H1 (cell line): ENCODE data around the gene SLC6A20. TPM values are rescaled to one million over a fixed set of nuclear protein-coding genes. Genes with fewer than 3 reads are reported as not detected.

Experiments
- CTCF ChIA-PET: fragments of 300-600 bp; sonication (Branson Sonifier 250); formaldehyde crosslinking; loops from one replicate; lab custom pipeline; 2021; ENCODE audit not compliant: partially characterized antibody; lab: Charles Lee
- POLR2A ChIA-PET: fragments of 300-600 bp; sonication (Branson Sonifier 250); formaldehyde crosslinking; loops from one replicate; lab custom pipeline; 2021; ENCODE audit warnings: inconsistent platforms; ENCODE audit not compliant: partially characterized antibody; lab: Charles Lee
- DNase-seq, 2 experiments: peaks; one replicate each; pipeline versions ENCODE4 v3.0.0 to v3.0.0-alpha.2; 2010 to 2022; ENCODE audit warnings: low spot score in 2 of 2, low read depth in 1 of 2, mixed read lengths in 1 of 2
- FAIRE-seq: peaks from 2 replicates; lab custom pipeline; 2011; peaks lifted over from hg19 to GRCh38; lab: Jason Lieb, UNC
- H2AFZ ChIP-seq: 2 replicates; pipeline ENCODE4 v1.8.1; 2012; ENCODE audit warnings: low read length, inconsistent platforms
- H2AK5ac ChIP-seq: 2 replicates; pipeline ENCODE4 v1.6.1; 2013; ENCODE audit warnings: low read depth, low read length
- H2BK120ac ChIP-seq: replicated peaks from 2 replicates; pipeline ENCODE3; 2013; ENCODE audit warnings: low read depth, low read length, inconsistent platforms
- H2BK12ac ChIP-seq: 2 replicates; pipeline ENCODE4 v1.6.1; 2013; ENCODE audit warnings: low read depth, low read length
- H2BK15ac ChIP-seq: 2 replicates; pipeline ENCODE4 v1.6.1; 2013; ENCODE audit warnings: low read length
- H2BK20ac ChIP-seq: 2 replicates; pipeline ENCODE4 v1.6.1; 2013; ENCODE audit warnings: low read length
- H2BK5ac ChIP-seq: 2 replicates; pipeline ENCODE4 v1.6.1; 2013; ENCODE audit warnings: low read depth, low read length
- H3K14ac ChIP-seq: 2 replicates; pipeline ENCODE4 v1.6.1; 2013; ENCODE audit warnings: inconsistent platforms; ENCODE audit not compliant: insufficient read length
- H3K18ac ChIP-seq: 2 replicates; pipeline ENCODE4 v1.6.1; 2013; ENCODE audit warnings: low read length; ENCODE audit errors: extremely low read depth
- H3K23ac ChIP-seq: 2 replicates; pipeline ENCODE4 v1.6.1; 2013; ENCODE audit warnings: inconsistent platforms; ENCODE audit not compliant: insufficient read length
- H3K23me2 ChIP-seq: 2 replicates; pipeline ENCODE4 v1.6.1; 2013; ENCODE audit warnings: low read depth, low read length
- H3K27ac ChIP-seq: 2 replicates; pipeline ENCODE4 v1.6.1; 2011; ENCODE audit warnings: low read depth, low read length, inconsistent platforms
- H3K27me3 ChIP-seq, 4 experiments: replicated peaks in 1 of 4; 1 replicate in 1 of 4; 2 replicates in 3 of 4; pipeline versions ENCODE4 v1.6.1 to v1.8.1; 2011 to 2013; ENCODE audit warnings: low read length in 3 of 4, mild to moderate bottlenecking in 3 of 4, inconsistent platforms in 2 of 4, mixed read lengths in 2 of 4, moderate library complexity in 1 of 4; ENCODE audit not compliant: control insufficient read depth in 3 of 4, insufficient read depth in 3 of 4; ENCODE audit errors: extremely low read depth in 1 of 4
- H3K36me3 ChIP-seq, 4 experiments: 2 replicates each; pipeline versions ENCODE4 v1.6.1 to v1.8.1; 2011 to 2013; ENCODE audit warnings: mild to moderate bottlenecking in 4 of 4, low read length in 3 of 4, moderate library complexity in 2 of 4, control low read depth in 1 of 4, inconsistent platforms in 1 of 4; ENCODE audit not compliant: insufficient read depth in 4 of 4, control insufficient read depth in 2 of 4
- H3K4ac ChIP-seq: replicated peaks from 2 replicates; pipeline ENCODE3; 2013; ENCODE audit warnings: low read length, low read depth, mixed read lengths, inconsistent platforms; ENCODE audit not compliant: insufficient read length
- H3K4me1 ChIP-seq, 4 experiments: replicated peaks in 1 of 4; 1 replicate in 1 of 4; 2 replicates in 3 of 4; pipeline versions ENCODE4 v1.6.1 to v1.8.1; 2011 to 2013; ENCODE audit warnings: low read length in 3 of 4, inconsistent platforms in 2 of 4, mixed read lengths in 1 of 4; ENCODE audit not compliant: insufficient read depth in 4 of 4, control insufficient read depth in 3 of 4
- H3K4me2 ChIP-seq, 2 experiments: 2 replicates each; pipeline versions ENCODE4 v1.6.1 to v1.8.1; 2011 to 2013; ENCODE audit warnings: low read depth in 2 of 2, low read length in 2 of 2, control low read depth in 1 of 2, inconsistent platforms in 1 of 2, mild to moderate bottlenecking in 1 of 2; ENCODE audit not compliant: insufficient read depth in 1 of 2
- H3K4me3 ChIP-seq, 4 experiments: fragments of 200-600, 300-600 bp in 1 of 4; sonication (generic), shearing (Covaris generic), sonication (Bioruptor Twin) in 1 of 4; 2 replicates each; pipeline versions ENCODE4 v1.5.1 to v1.8.1; 2011 to 2016; ENCODE audit warnings: low read length in 4 of 4, low read depth in 3 of 4, control low read depth in 2 of 4, inconsistent platforms in 2 of 4, mild to moderate bottlenecking in 2 of 4, mixed read lengths in 1 of 4, moderate library complexity in 1 of 4; ENCODE audit not compliant: insufficient read depth in 2 of 4; ENCODE audit errors: extremely low read depth in 1 of 4
- H3K56ac ChIP-seq: replicated peaks from 2 replicates; pipeline ENCODE3; 2013; ENCODE audit warnings: low read depth, mild to moderate bottlenecking, mixed read lengths, low read length, inconsistent platforms; ENCODE audit not compliant: insufficient read length
- H3K79me1 ChIP-seq: 2 replicates; pipeline ENCODE4 v1.6.1; 2013; ENCODE audit warnings: low read depth, low read length, control low read depth
- H3K79me2 ChIP-seq, 2 experiments: 2 replicates each; pipeline versions ENCODE4 v1.6.1 to v1.8.1; 2012 to 2013; ENCODE audit warnings: low read length in 2 of 2, mild to moderate bottlenecking in 2 of 2, inconsistent platforms in 1 of 2; ENCODE audit not compliant: insufficient read depth in 2 of 2, control insufficient read depth in 1 of 2
- H3K9ac ChIP-seq, 4 experiments: replicated peaks in 1 of 4; 1 replicate in 1 of 4; 2 replicates in 3 of 4; pipeline versions ENCODE4 v1.6.1 to v1.8.1; 2011 to 2013; ENCODE audit warnings: low read depth in 3 of 4, low read length in 3 of 4, control low read depth in 2 of 4, mild to moderate bottlenecking in 2 of 4, moderate library complexity in 2 of 4, inconsistent platforms in 1 of 4; ENCODE audit errors: extremely low read depth in 1 of 4
- H3K9me3 ChIP-seq, 2 experiments: 2 replicates each; pipeline versions ENCODE4 v1.6.1 to v1.8.1; 2012 to 2013; ENCODE audit warnings: mild to moderate bottlenecking in 2 of 2, moderate library complexity in 2 of 2, control low read depth in 1 of 2, inconsistent platforms in 1 of 2, low read depth in 1 of 2, low read length in 1 of 2, mixed read lengths in 1 of 2; ENCODE audit not compliant: insufficient read depth in 2 of 2
- H4K20me1 ChIP-seq, 2 experiments: replicated peaks in 1 of 2; 2 replicates each; pipeline versions ENCODE3 to v1.8.1; 2011 to 2013; ENCODE audit warnings: inconsistent platforms in 2 of 2, low read length in 2 of 2, mild to moderate bottlenecking in 1 of 2; ENCODE audit not compliant: insufficient read depth in 2 of 2, control insufficient read depth in 1 of 2
- H4K5ac ChIP-seq: 2 replicates; pipeline ENCODE4 v1.6.1; 2013; ENCODE audit warnings: low read length, low read depth, mixed read lengths, inconsistent platforms; ENCODE audit not compliant: insufficient read length
- H4K8ac ChIP-seq: 2 replicates; pipeline ENCODE4 v1.8.0; 2013; ENCODE audit warnings: mild to moderate bottlenecking, moderate library complexity, low read length, inconsistent platforms; ENCODE audit not compliant: insufficient read depth; ENCODE audit errors: extremely low read depth
- H4K91ac ChIP-seq: replicated peaks from 2 replicates; pipeline ENCODE3; 2013; ENCODE audit warnings: low read length, mixed read lengths, inconsistent platforms; ENCODE audit not compliant: insufficient read length
- CHD1 ChIP-seq: IDR thresholded peaks from 2 replicates; pipeline ENCODE4 v1.6.1; 2012; ENCODE audit warnings: low read depth, low read length, improper control_type of control experiment
- CREB1 ChIP-seq: IDR thresholded peaks from 2 replicates; pipeline ENCODE4 v1.6.1; 2012; ENCODE audit warnings: inconsistent platforms
- KDM5A ChIP-seq: fragments of 200-600 bp; IDR thresholded peaks from 2 replicates; pipeline ENCODE4 v1.7.1; 2012; ENCODE audit warnings: mild to moderate bottlenecking, low read length, inconsistent platforms, mixed read lengths
- MAX ChIP-seq: IDR thresholded peaks from 2 replicates; pipeline ENCODE4 v1.6.1; 2012; ENCODE audit warnings: inconsistent platforms
- PHF8 ChIP-seq: fragments of 200-600 bp; sonication (generic); conservative IDR thresholded peaks from 2 replicates; pipeline ENCODE4 v1.7.1; 2012; ENCODE audit warnings: low read depth, mild to moderate bottlenecking, inconsistent platforms, low read length, moderate library complexity
- RFX5 ChIP-seq: IDR thresholded peaks from 2 replicates; pipeline ENCODE4 v1.6.1; 2011; ENCODE audit warnings: low read depth, low read length, improper control_type of control experiment, borderline replicate concordance
- SAP30 ChIP-seq: fragments of 300-600 bp; sonication (generic); IDR thresholded peaks from 2 replicates; pipeline ENCODE4 v1.7.1; 2012; ENCODE audit warnings: low read length, moderate library complexity, mild to moderate bottlenecking, inconsistent platforms; ENCODE audit not compliant: insufficient read depth, insufficient replicate concordance
- SP1 ChIP-seq: IDR thresholded peaks from 2 replicates; pipeline ENCODE4 v1.6.1; 2011; ENCODE audit warnings: low read depth, low read length
- SRF ChIP-seq: IDR thresholded peaks from 2 replicates; pipeline ENCODE4 v1.6.1; 2011; ENCODE audit warnings: mild to moderate bottlenecking, low read depth, low read length, moderate library complexity
- USF2 ChIP-seq: IDR thresholded peaks from 2 replicates; pipeline ENCODE4 v1.6.1; 2011; ENCODE audit warnings: low read length, improper control_type of control experiment
- ZNF274 ChIP-seq: IDR thresholded peaks from 2 replicates; pipeline ENCODE4 v1.7.0; 2012; ENCODE audit warnings: low read length, borderline replicate concordance; ENCODE audit errors: extremely low read depth
- WGBS, 2 experiments: shearing (Covaris generic) in 1 of 2; methylation state at CpG; one replicate each; pipeline versions ENCODE4 v1.1.6 to v1.1.7; 2013 to 2015; ENCODE audit warnings: low lambda C conversion rate in 2 of 2, mixed read lengths in 2 of 2, inconsistent platforms in 1 of 2, low coverage in 1 of 2, missing lambda C conversion rate in 1 of 2; ENCODE audit not compliant: insufficient replicate concordance in 2 of 2, insufficient coverage in 1 of 2, insufficient read length in 1 of 2; ENCODE audit errors: extremely low coverage in 1 of 2, missing lambda C conversion rate in 1 of 2; 5-methylcytosine and 5-hydroxymethylcytosine counted together
- polyA plus RNA-seq, 7 experiments: library from polyadenylated mRNA; depleted of rRNA in 3 of 7; stranded (reverse) in 5 of 7; unstranded in 2 of 7; fragments of >200 nt in 5 of 7; fragments of 200-250 nt in 2 of 7; gene quantifications; 1 replicate in 5 of 7; 2 replicates in 1 of 7; 4 replicates in 1 of 7; pipeline versions ENCODE4 v1.2.1 to v1.2.3, GENCODE V29; 2011 to 2013; ENCODE audit warnings: missing spikeins in 2 of 7, mixed read lengths in 2 of 7
- total RNA-seq: library from RNA; stranded (reverse); fragmentation: NEBNext Ultra II Directional; extraction: Animal tissue kit (Norgen Biotek cat#: 25700); gene quantifications from 2 replicates; pipeline ENCODE4 v1.2.1, GENCODE V29; 2021

SLC6A20 gene
- total and polyA plus RNA-seq, 2 of the 8 experiments (the other 6 are each of a cell fraction or from before 2014, with no cell fraction given), result 0.05 TPM; not detected in 1

GRCh38 chr3:45838466-45838865 is 42.1 kb upstream of the SLC6A20 start:
- H4K8ac ChIP-seq, result no peak overlapping the region
- peaks cover 0 to 8% (median 1%) of the 10 kb centered on the region in 4 experiments; a peak in 3 of 7 replicates for H3K27me3 ChIP-seq
- H3K23ac ChIP-seq, result no peak overlapping the region
- no peaks in the 10 kb centered on the region for H4K20me1 ChIP-seq
- H3K36me3 ChIP-seq, result no peaks in the 10 kb centered on the region; a peak in 2 of 8 replicates
- no peak overlapping the region for H3K9ac ChIP-seq
- H3K14ac ChIP-seq, result no peak overlapping the region
- no peak overlapping the region for H3K4me3 ChIP-seq
- WGBS, 2 experiments, result 60% methylated on average over 1 of the region's 1 CpG; no CpG with 5 or more reads in 1 of the 2 experiments
- H3K27ac ChIP-seq, result no peak overlapping the region
- no peak overlapping the region for H2BK15ac ChIP-seq
- H2BK20ac ChIP-seq, result no peak overlapping the region
- no peak overlapping the region for H2BK120ac ChIP-seq
- TF ChIP-seq MAX (no peak), USF2 (no peak), CREB1 (no peak), KDM5A (no peak), SAP30 (no peak), RFX5 (no peak), SRF (no peak), CHD1 (no peak), PHF8 (no peak), SP1 (no peak), ZNF274 (no peak)
- TF ChIP-seq, all 59 proteins: peak for 0
- DNase-seq (no peak), FAIRE-seq (no peak)
- CTCF ChIA-PET, result no interaction called here
- Histone ChIP-seq H2BK5ac (no peak overlapping the region), H3K23me2 (peaks cover 8% of the 10 kb centered on the region; the same call in 1 of the 2 replicates), H4K5ac (no peak overlapping the region), H3K56ac (no peak overlapping the region), H3K9me3 (no peaks in the 10 kb centered on the region), H2AK5ac (no peak overlapping the region), H3K18ac (no peak overlapping the region), H3K4me1 (peaks cover 0 to 3% (median 2%) of the 10 kb centered on the region in 4 experiments; a peak in 3 of 7 replicates), H3K79me1 (no peaks in the 10 kb centered on the region), H2BK12ac (no peak overlapping the region), H3K4ac (no peak overlapping the region), H3K4me2 (no peak overlapping the region), H4K91ac (no peak overlapping the region), H3K79me2 (no peaks in the 10 kb centered on the region), H2AFZ (no peak overlapping the region)
- POLR2A ChIA-PET, result no interaction called here
